ENCODE data around the gene C2orf76.

Gene C2orf76

DNA sequence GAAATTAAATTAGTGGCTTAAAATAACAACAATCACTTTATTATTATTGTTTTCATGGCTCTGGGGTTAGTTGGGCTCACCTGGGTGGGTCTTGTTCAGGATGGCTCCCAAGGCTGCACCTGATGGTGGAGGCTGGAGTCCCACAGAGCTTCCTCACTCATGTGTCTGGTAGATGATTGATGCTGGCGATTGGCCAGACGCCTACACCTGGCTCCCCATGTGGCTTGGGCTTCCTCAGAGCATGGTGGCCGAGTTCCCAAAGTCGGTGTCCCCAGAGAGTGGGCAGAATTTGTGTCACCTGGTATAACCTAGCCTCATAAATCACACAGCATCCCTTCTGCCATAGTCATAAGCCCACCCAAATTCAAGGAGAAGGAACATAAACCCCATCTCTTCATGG is 18.3 kb upstream of the C2orf76 start:
- no peak for TF ChIP-seq ZBTB7A (IDR thresholded peaks at IDR 0.05; ENCODE audit: low read depth)
- no peak for TF ChIP-seq EGR1 (IDR thresholded peaks at IDR 0.05)
- TF ChIP-seq TEAD4 (IDR thresholded peaks at IDR 0.05), result no peak
- no peak for TF ChIP-seq NFIC (IDR thresholded peaks at IDR 0.05)
- TF ChIP-seq, protein P1, sequence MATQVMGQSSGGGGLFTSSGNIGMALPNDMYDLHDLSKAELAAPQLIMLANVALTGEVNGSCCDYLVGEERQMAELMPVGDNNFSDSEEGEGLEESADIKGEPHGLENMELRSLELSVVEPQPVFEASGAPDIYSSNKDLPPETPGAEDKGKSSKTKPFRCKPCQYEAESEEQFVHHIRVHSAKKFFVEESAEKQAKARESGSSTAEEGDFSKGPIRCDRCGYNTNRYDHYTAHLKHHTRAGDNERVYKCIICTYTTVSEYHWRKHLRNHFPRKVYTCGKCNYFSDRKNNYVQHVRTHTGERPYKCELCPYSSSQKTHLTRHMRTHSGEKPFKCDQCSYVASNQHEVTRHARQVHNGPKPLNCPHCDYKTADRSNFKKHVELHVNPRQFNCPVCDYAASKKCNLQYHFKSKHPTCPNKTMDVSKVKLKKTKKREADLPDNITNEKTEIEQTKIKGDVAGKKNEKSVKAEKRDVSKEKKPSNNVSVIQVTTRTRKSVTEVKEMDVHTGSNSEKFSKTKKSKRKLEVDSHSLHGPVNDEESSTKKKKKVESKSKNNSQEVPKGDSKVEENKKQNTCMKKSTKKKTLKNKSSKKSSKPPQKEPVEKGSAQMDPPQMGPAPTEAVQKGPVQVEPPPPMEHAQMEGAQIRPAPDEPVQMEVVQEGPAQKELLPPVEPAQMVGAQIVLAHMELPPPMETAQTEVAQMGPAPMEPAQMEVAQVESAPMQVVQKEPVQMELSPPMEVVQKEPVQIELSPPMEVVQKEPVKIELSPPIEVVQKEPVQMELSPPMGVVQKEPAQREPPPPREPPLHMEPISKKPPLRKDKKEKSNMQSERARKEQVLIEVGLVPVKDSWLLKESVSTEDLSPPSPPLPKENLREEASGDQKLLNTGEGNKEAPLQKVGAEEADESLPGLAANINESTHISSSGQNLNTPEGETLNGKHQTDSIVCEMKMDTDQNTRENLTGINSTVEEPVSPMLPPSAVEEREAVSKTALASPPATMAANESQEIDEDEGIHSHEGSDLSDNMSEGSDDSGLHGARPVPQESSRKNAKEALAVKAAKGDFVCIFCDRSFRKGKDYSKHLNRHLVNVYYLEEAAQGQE (IDR thresholded peaks at IDR 0.05; ENCODE audit: low read depth), result no peak
- no peak for TF ChIP-seq CEBPB (IDR thresholded peaks at IDR 0.05)
- no peak for TF ChIP-seq TCF12 (IDR thresholded peaks at IDR 0.05; ENCODE audit: low read depth)
- no peak for TF ChIP-seq TAF1 (IDR thresholded peaks at IDR 0.05; ENCODE audit: low read depth)
- no peak for TF ChIP-seq YY1 (IDR thresholded peaks at IDR 0.05; ENCODE audit: low read depth)
- TF ChIP-seq CREB1 (IDR thresholded peaks at IDR 0.05; ENCODE audit: low read depth), result no peak
- TF ChIP-seq EP300 (IDR thresholded peaks at IDR 0.05; ENCODE audit: borderline replicate concordance), result no peak
- TF ChIP-seq, protein P2, sequence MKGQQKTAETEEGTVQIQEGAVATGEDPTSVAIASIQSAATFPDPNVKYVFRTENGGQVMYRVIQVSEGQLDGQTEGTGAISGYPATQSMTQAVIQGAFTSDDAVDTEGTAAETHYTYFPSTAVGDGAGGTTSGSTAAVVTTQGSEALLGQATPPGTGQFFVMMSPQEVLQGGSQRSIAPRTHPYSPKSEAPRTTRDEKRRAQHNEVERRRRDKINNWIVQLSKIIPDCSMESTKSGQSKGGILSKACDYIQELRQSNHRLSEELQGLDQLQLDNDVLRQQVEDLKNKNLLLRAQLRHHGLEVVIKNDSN (IDR thresholded peaks at IDR 0.05), result no peak

DNA sequence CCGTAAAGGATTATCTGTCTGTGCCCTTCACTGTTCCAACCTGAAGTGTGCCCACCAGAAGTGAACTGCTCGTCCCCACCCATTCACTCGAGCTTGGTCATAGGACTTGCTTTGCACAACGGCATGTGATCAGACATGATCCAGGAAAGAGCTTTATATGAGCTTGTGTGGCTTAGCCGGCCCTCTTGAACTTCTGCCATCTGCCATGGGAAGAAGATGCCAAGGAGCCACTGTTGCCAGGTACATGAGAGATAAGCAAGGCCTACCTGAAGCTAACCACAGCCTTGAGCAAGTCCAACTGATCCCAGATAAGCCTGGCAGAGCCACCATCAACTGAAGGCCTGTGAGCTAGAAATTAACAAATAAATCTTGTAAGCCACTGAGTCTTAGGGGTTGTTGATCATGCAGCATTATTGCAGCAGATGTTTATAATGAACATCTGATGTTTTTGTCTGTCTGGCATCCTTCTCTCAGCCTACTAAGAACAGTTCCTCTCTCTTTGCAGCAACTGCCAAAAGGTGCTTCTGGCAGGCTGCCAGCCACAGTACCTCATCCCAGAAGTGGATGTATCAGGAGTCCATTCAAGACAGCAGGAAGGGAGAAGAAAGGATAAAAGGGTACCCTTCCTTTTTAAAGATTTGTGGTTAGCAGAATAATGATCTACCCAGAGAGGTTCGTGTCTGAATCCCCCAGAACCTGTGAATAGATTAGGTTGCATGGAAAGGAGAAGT is 16.9 kb upstream of the C2orf76 start:
- no peak for TF ChIP-seq TCF12 (IDR thresholded peaks at IDR 0.05; ENCODE audit: low read depth)
- no peak for TF ChIP-seq CEBPB (IDR thresholded peaks at IDR 0.05)
- no peak for TF ChIP-seq NFIC (IDR thresholded peaks at IDR 0.05)
- TF ChIP-seq, protein P3, sequence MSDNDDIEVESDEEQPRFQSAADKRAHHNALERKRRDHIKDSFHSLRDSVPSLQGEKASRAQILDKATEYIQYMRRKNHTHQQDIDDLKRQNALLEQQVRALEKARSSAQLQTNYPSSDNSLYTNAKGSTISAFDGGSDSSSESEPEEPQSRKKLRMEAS (IDR thresholded peaks at IDR 0.05), result no peak

DNA sequence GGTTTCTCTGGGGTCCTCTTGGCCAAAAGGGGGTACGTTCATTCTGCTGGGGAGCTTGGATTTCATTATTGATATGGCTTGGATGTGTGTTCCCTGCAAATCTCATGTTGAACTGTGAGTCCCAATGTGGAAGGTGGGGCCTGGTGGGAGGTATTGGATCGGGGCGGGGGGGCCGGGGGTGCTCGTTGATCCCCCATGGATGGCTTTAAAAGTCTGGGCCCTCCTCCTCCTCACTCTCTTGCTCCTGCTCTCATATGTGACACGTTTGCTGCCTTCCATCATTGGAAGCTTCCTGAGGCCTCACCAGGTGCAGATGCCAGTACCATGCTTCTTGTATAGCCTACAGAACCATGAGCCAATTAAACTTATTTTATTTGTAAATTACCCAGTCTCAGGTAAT is 11.9 kb upstream of the C2orf76 start:
- TF ChIP-seq, protein P3 (IDR thresholded peaks at IDR 0.05), result no peak

DNA sequence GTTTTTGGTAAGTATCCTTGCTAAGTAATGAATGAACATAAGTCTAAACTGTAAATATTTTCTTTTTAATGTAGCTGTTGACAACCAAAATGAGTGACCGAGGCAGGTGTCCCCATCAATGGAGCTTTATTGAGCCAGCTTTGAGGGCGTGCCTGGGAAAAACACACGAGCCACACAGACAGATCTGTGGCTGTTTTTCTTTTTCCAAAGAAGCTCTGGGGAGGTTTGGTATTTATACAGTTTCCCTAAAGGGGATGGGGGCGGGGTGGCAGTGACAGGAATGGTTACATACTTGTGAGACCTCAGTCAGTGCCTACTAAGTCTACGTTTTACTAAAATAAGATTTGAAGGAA is 11.3 kb upstream of the C2orf76 start:
- no peak for TF ChIP-seq CEBPB (IDR thresholded peaks at IDR 0.05)
- no peak for TF ChIP-seq RAD21 (IDR thresholded peaks at IDR 0.05; ENCODE audit: low read depth)
- no peak for TF ChIP-seq TCF12 (IDR thresholded peaks at IDR 0.05; ENCODE audit: low read depth)

DNA sequence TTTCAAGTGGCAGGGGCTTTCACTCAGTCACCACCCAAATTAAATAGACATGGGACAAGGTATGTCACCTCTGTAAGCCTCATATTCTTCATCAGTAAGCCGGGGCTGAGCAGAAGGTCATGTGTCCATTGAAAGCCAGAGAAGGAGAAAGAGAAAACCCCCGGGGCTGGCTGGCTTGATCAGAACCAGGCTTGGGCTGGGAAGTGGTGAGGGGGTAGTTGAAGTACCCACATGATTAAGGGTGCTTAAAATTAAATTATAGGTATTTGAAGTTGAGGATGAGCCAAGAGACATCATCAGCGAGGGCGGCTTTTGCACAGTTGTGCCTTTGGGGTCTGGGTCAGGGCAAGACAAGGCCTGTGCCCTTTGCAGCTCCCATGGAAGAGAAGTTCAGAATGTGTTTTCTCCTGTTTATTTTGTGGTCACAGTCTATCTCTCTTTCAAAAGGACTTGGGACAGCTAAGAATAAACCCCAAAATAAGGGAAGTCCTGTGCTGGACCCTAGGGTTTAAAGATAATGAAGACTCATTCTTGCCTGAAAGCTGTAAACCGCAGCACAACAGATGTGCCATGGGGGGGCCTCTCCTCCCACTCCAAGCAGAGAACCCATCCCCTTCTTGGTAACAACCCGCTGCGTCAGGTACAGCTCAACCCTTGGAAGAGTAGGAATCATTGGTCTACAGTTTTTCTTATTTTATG is 10.8 kb upstream of the C2orf76 start:
- TF ChIP-seq YY1 (IDR thresholded peaks at IDR 0.05; ENCODE audit: low read depth) (no peak), TCF12 (IDR thresholded peaks at IDR 0.05; ENCODE audit: low read depth) (no peak), EGR1 (IDR thresholded peaks at IDR 0.05) (no peak), CEBPB (IDR thresholded peaks at IDR 0.05) (no peak), RAD21 (IDR thresholded peaks at IDR 0.05; ENCODE audit: low read depth) (no peak), TEAD4 (IDR thresholded peaks at IDR 0.05) (no peak), EP300 (IDR thresholded peaks at IDR 0.05; ENCODE audit: borderline replicate concordance) (no peak), FOXM1 (IDR thresholded peaks at IDR 0.05; ENCODE audit: borderline replicate concordance, low read depth) (no peak), CREB1 (IDR thresholded peaks at IDR 0.05; ENCODE audit: low read depth) (no peak), ZBTB7A (IDR thresholded peaks at IDR 0.05; ENCODE audit: low read depth) (no peak), TAF1 (IDR thresholded peaks at IDR 0.05; ENCODE audit: low read depth) (no peak), NFIC (IDR thresholded peaks at IDR 0.05) (no peak)
- TF ChIP-seq, protein P1 (IDR thresholded peaks at IDR 0.05; ENCODE audit: low read depth), result no peak
- TF ChIP-seq, protein P3 (IDR thresholded peaks at IDR 0.05), result no peak
- TF ChIP-seq, protein P2 (IDR thresholded peaks at IDR 0.05), result no peak

DNA sequence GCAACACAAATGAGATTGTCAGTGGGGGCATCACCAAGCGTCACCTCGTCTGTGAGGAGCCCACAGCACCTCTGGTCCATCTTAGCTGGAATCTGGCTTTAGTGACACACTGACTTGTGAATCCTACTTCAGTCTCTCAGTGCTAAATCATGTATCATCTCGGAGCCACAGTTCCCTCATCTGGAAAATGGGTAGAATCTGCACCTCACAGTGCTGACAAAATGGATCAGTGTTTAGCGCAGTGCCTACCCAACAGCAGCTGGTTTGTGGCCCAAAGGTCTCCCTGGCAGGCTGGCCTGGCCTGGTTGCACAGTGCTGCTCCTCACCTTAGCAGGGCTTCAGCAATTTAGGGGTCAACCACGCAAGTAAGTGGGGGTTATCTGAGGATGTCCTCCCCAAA is 10.2 kb upstream of the C2orf76 start:
- TF ChIP-seq YY1 (IDR thresholded peaks at IDR 0.05; ENCODE audit: low read depth) (no peak), CREB1 (IDR thresholded peaks at IDR 0.05; ENCODE audit: low read depth) (no peak), TCF12 (IDR thresholded peaks at IDR 0.05; ENCODE audit: low read depth) (no peak), RAD21 (IDR thresholded peaks at IDR 0.05; ENCODE audit: low read depth) (no peak), FOXM1 (IDR thresholded peaks at IDR 0.05; ENCODE audit: borderline replicate concordance, low read depth) (no peak)
- TF ChIP-seq, protein P3 (IDR thresholded peaks at IDR 0.05), result no peak

Data from Ishikawa (cell line).